KOPT-K1 (cell line): ENCODE measurements around the gene DCANP1.

ENCODE experiments used
- H3K27ac ChIP-seq: fragments of 200-600 bp; sonication (generic); 2 replicates; pipeline ENCODE4 v1.5.1; 2016; ENCODE audit warnings: antibody characterized with exemption, mild to moderate bottlenecking, low read depth, low read length; ENCODE audit not compliant: poor library complexity, severe bottlenecking
- H3K36me3 ChIP-seq: fragments of 200-600 bp; sonication (generic); 2 replicates; pipeline ENCODE4 v1.5.1; 2017; ENCODE audit warnings: antibody characterized with exemption, mild to moderate bottlenecking, low read length, moderate library complexity; ENCODE audit not compliant: insufficient read depth
- H3K9me3 ChIP-seq: fragments of 200-600 bp; sonication (generic); 2 replicates; pipeline ENCODE4 v1.5.1; 2017; ENCODE audit warnings: antibody characterized with exemption, low read length, mild to moderate bottlenecking; ENCODE audit not compliant: insufficient read depth, poor library complexity, severe bottlenecking

The DCANP1 gene

DNA sequence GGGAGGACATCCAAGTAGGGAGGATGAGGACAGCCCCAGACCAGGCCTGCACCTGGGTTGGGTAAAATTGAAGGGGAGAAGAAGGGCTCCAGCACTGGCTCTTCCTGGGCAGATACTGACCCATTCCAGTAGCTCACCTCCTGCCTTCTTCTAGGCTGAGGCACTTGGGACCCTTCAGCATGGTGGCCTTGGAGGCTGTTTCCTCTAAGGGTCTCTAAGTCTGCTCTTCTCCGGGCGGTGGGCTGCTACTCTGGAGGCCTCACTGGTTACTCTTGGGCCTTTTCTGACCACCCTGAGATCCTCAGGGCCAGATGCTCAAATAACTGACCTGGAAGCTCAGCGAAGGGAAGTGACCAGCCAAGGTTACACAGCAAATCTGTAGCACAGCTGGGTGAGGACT is 7.8 kb upstream of the DCANP1 start:
- H3K9me3 ChIP-seq = no peaks in the 10 kb centered on the region
- no peaks in the 10 kb centered on the region for H3K36me3 ChIP-seq

DNA sequence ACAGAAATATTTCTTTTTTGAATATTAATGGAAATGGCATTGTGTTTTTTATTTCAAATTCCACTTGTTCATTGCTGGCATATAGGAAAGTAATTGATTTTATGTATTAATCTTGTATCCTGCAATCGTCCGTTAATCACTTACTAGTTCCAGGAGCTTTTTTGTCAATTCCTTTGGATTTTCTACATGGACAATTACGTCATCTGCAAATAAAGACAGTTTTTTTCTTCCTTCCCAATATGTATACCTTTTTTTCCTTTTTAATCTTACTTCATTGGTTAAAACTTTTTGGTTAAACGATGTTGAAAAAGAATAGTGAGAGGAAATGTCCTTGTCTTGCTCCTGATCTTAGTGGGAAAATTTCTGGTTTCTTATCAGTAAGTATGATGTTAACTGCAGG is 6.5 kb upstream of the DCANP1 start:
- Histone ChIP-seq H3K9me3 (no peaks in the 10 kb centered on the region), H3K36me3 (no peaks in the 10 kb centered on the region), H3K27ac (no peak overlapping the region)

More for the DNA sequence above, 7.8 kb upstream of the DCANP1 start:
- no peak overlapping the region for H3K27ac ChIP-seq

GRCh38 chr5:135452321-135453030 is 5.3 kb upstream of the DCANP1 start, which contains the start of gene TIFAB:
TIFAB (minus strand) TSS chr5:135452351; CDS start chr5:135449939, 2,412 bp downstream.
- H3K9me3 ChIP-seq = no peaks in the 10 kb centered on the region
- no peak within 1 kb of the TSS for H3K27ac ChIP-seq
- H3K36me3 ChIP-seq = no peaks in the 10 kb centered on the region

DNA sequence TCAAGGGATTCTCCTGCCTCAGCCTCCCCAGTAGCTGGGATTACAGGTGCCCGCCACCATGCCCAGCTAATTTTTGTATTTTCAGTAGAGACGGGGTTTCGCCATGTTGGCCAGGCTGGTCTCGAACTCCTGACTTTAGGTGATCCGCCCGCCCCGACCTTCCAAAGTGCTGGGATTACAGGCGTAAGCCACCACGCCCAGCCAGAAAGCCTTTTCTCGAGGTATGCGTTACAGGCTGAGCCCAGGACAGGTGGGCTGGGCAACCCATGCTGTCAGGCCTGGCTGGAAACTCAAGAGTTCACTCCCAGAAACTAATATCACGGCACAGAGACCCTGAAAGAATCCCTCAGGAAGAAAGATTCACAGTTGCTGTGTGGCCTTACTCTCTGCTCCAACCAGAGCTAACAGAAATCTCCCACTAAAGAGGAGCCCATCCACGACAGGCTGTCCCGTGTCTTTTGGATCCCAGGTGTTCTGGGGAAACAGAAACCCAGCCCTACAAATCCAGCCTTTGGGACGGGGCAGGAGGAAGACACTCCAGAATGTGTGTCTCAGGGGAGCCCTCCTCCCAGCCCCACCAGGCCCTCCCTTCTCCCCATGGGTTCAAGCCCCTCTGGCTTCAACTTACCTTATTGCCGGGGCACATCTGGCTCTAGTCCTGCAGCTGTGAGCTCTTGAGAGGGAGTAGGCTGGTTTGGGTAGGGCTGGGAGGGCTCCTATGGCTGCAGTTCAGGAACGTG is 4.6 kb upstream of the DCANP1 start:
- H3K27ac ChIP-seq = no peak overlapping the region

DNA sequence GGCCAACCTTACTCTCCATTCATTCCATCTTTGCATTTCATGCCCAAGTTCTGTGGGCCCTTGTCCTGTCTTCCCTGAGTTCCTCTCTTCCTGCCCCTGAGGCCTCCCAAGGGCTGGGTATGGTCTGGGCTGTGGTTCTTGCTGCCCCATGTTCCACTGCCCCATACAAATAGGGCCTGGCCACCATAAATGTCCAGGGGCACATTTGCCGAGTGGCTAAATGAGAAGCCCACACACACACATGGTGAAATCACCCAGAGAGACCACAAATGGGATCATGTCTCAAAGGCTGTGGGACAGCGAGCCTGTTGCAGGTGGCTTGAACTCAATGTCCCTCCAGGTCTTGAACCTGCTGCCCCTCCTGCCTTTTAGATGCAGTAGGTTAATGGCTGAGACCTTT is 3.8 kb upstream of the DCANP1 start:
- H3K36me3 ChIP-seq = no peaks in the 10 kb centered on the region
- no peaks in the 10 kb centered on the region for H3K9me3 ChIP-seq
- H3K27ac ChIP-seq = no peak overlapping the region

More for the DNA sequence above, 4.6 kb upstream of the DCANP1 start:
- Histone ChIP-seq H3K36me3 (no peaks in the 10 kb centered on the region), H3K9me3 (no peaks in the 10 kb centered on the region)

- Histone ChIP-seq H3K27ac (no peak overlapping the region), H3K36me3 (no peaks in the 10 kb centered on the region), H3K9me3 (no peaks in the 10 kb centered on the region)
Observed at GRCh38 chr5:135450336-135450735, 3.2 kb upstream of the DCANP1 start.

DNA sequence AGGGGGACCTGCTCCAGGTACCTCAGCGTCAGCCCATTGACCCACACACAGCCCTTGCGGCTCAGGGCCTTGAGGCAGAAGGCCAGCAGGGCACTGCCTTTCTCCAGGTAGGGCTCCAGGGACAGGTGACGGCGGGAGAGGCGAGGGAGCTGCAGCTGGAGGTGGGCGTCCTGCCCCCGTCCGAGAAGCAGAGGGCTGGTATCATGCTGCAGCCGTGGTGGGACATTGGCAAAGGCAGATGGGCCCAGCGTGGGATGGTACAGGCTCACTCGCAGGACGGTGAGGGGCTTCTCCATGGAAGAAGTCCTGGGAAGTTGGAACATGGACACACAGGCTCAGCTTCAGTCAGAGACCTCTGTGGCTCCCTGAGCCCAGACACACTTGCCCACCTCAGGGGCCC is 2.5 kb upstream of the DCANP1 start:
- Histone ChIP-seq H3K36me3 (no peaks in the 10 kb centered on the region), H3K9me3 (no peaks in the 10 kb centered on the region), H3K27ac (no peak overlapping the region)

DNA sequence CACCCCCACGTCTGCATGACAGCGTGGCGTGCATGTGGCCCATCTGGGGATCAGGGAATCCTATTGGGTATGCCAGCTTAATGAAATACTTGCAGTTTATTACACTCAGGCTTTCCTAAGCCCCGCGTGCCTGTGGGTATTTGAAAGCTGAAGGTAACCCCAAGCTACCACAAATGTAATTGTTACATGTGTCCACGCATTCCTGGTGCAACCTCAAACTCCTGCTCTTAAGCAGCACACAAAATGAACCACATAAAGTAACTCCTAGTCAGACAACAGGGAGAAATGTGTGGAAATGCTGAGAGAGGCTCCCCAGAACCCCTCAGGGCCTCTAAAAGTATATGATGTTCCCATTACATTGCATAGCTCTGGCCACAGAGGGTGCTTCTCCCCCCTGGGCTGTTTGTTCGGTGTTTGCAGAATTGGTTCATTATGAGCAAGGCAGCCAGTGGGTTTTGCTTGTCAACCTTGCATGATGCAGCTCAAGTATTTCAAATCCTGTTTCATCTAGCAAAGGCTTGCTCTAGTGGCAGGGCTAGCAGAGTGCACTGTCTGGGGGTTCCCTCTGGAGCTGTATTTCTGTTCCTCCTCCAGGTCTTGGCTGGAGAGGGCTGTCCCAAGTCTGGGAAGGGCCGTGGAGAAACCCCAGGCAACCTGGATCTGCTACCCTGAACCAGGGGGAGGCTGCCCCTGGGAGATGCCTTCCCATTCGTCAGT is 1.8 kb upstream of the DCANP1 start:
- Histone ChIP-seq H3K36me3 (no peaks in the 10 kb centered on the region), H3K27ac (no peak overlapping the region), H3K9me3 (no peaks in the 10 kb centered on the region)

GRCh38 chr5:135448071-135448739 is 1.1 kb upstream of the DCANP1 start:
- no peak overlapping the region for H3K27ac ChIP-seq
- H3K36me3 ChIP-seq = no peaks in the 10 kb centered on the region
- no peaks in the 10 kb centered on the region for H3K9me3 ChIP-seq

DNA sequence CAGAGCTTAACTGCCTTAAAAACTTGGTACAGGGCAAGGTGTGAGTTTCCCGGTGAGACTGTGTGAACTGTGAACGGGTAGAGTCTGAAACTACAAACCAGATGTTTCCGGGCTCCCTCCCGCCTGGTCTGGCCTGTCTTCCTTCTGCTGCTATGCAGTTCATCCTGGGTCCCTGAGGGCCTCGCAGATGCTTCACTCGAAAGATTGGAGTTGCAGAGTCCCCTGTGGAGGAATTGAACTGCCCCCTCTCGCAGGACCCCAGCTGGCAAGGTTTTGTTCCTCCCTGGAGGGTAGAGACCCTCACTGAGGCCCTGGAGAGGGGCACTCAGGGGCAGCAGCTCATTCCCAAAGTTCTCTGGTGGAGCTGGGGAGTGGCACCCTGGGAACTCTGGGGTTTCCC is 533 bp downstream of the DCANP1 start:
- no peaks in the 10 kb centered on the region for H3K9me3 ChIP-seq
- no peaks in the 10 kb centered on the region for H3K36me3 ChIP-seq
- no peak overlapping the region for H3K27ac ChIP-seq

DNA sequence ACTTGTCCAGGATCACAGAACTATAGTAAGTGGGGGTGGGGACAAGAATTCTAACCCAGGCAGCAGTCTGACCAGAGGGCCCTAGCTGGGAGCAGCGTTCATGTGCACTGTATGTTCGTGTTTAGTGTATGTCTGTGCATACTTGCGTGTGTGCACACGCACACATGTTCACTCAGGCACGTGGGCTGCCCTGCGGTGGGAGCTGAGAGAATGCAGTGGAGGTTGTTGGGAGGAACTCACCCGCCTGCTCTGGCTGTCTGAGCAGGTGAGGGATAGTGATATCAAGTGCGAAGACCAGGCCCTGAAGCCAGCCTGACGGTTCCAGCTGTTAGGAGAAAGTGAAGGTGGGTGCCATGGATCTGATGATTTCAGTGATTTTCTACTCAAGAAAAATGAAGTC is 942 bp downstream of the DCANP1 start:
- Histone ChIP-seq H3K9me3 (no peaks in the 10 kb centered on the region), H3K36me3 (no peaks in the 10 kb centered on the region), H3K27ac (no peak overlapping the region)

DNA sequence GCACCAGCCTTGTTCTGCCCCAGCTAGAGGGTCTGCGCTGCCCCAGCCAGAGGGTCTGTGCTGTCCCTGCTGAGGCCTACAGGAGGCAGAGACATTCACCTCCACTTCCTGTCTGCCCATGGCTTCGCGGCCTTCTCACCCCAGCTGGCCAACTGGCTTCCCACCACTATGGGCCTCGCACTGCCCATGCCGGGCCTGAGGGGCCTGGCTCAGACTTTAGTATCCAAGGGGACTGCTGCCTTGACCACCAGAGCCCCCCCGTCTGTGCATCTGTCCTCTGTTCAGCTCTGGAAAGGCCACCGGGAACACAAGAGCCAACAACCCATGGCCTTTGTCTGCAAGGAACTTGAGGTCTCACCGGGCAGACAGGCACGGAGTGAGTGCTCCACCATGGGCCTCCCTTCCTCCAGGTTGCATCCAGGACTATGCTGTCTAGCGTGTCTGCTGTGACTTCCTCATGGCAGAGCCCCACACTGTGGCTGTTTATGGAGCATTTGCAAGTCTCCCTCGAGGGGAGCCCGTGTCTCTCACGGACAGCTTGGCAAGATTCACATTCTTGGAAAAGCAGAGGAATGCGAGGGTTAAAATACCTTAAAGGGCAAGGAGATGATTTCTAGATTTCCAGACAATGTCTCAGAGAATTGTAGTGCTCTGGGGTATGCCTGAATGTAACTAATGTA is 1.7 kb downstream of the DCANP1 start:
- H3K9me3 ChIP-seq = no peaks in the 10 kb centered on the region
- H3K27ac ChIP-seq = no peak overlapping the region
- no peaks in the 10 kb centered on the region for H3K36me3 ChIP-seq

GRCh38 chr5:135444881-135445280 is 2.3 kb downstream of the DCANP1 start:
- Histone ChIP-seq H3K9me3 (no peaks in the 10 kb centered on the region), H3K36me3 (no peaks in the 10 kb centered on the region), H3K27ac (no peak overlapping the region)

GRCh38 chr5:135444360-135444759 is 2.8 kb downstream of the DCANP1 start:
- no peaks in the 10 kb centered on the region for H3K9me3 ChIP-seq
- H3K27ac ChIP-seq = no peak overlapping the region
- no peaks in the 10 kb centered on the region for H3K36me3 ChIP-seq
